Activated B cell treated with CpG ODN at 0.5 μM for 24 hours (primary cell): Measurements from ENCODE around the gene DCTPP1. TPM values are rescaled to one million over a fixed set of nuclear protein-coding genes. Genes with fewer than 3 reads are reported as not detected.
A peak's percentile ranks its signal among the peaks of the same experiment; 100 is the strongest.

Source experiments
- ATAC-seq: fragments of 200-7000 bp; cut with Tn5 transposase; one replicate; pipeline ENCODE4 v1.10.0; 2021; ENCODE audit warnings: low read depth, mild to moderate bottlenecking, moderate library complexity
- CTCF ChIA-PET: fragments of 350-600 bp; sonication (Branson Sonifier 250); formaldehyde crosslinking; loops from one replicate; lab custom pipeline; 2021; ENCODE audit warnings: antibody characterized with exemption; lab: Charles Lee
- POLR2A ChIA-PET: fragments of 350-600 bp; sonication (Branson Sonifier 250); formaldehyde crosslinking; loops from one replicate; lab custom pipeline; 2021; ENCODE audit warnings: antibody characterized with exemption; lab: Charles Lee
- DNase-seq: peaks from one replicate; pipeline ENCODE4 v3.0.0; 2022
- H3K27ac Mint-ChIP-seq: one replicate; pipeline ENCODE4 v1.8.0; 2020; ENCODE audit warnings: mixed read lengths
- H3K27me3 Mint-ChIP-seq: one replicate; pipeline ENCODE4 v1.8.0; 2021; ENCODE audit warnings: mixed read lengths
- H3K36me3 Mint-ChIP-seq: one replicate; pipeline ENCODE4 v1.8.0; 2021; ENCODE audit warnings: low read depth, mixed read lengths
- H3K4me1 Mint-ChIP-seq: one replicate; pipeline ENCODE4 v1.8.0; 2021; ENCODE audit warnings: mixed read lengths
- H3K4me3 Mint-ChIP-seq: one replicate; pipeline ENCODE4 v1.8.0; 2020; ENCODE audit warnings: mild to moderate bottlenecking, mixed read lengths
- H3K9me3 Mint-ChIP-seq: one replicate; pipeline ENCODE4 v1.8.0; 2020; ENCODE audit warnings: mixed read lengths
- CTCF ChIP-seq: fragments of 200-600 bp; IDR thresholded peaks from one replicate; pipeline ENCODE4 v1.8.0; 2022; ENCODE audit warnings: antibody characterized with exemption, mild to moderate bottlenecking
- intact Hi-C: fragments of 100-400 bp; cut with micrococcal nuclease; formaldehyde crosslinking; loops from one replicate; pipeline ENCODE4 v1.15.1; 2024
- total RNA-seq: library from RNA; stranded (reverse); gene quantifications from 2 replicates; pipeline ENCODE4 v1.2.3, GENCODE V29; 2022

Gene DCTPP1
- total RNA-seq, 1 donor from 2014 or later: 66.7 TPM

GRCh38 chr16:30421010-30421409 lies 8.8 kb downstream of the DCTPP1 start:
- no peak for TF ChIP-seq CTCF
- Mint-ChIP-seq H3K36me3 (peaks cover 51% of the 10 kb centered on the region), H3K27me3 (no peaks in the 10 kb centered on the region), H3K9me3 (no peaks in the 10 kb centered on the region), H3K4me3 (no peak overlapping the region), H3K27ac (no peak overlapping the region), H3K4me1 (peaks cover 13% of the 10 kb centered on the region)
- ATAC-seq (no peak), DNase-seq (no peak)
- CTCF ChIA-PET: interaction anchor here (1.4 kb wide), 1 partner anchor 9 kb away, joined by 6 read pairs; the partner anchor contains the start of gene DCTPP1
- POLR2A ChIA-PET: interaction anchor here (0.8 kb wide), 1 partner anchor 213 kb away, joined by 3 read pairs; no protein-coding TSS in a partner anchor
- intact Hi-C loops: no loop called here

GRCh38 chr16:30418350-30419181 lies 11.3 kb downstream of the DCTPP1 start:
- ATAC-seq: no peak
- CTCF ChIA-PET: interaction anchor here (0.8 to 3.3 kb wide), 8 partner anchors 9 to 210 kb away, joined by 3 to 22 read pairs (median 4); partner anchors contain the start of genes DCTPP1 and ITGAL
- H3K27me3 Mint-ChIP-seq: no peaks in the 10 kb centered on the region
- intact Hi-C loops: loop anchor here (1.0 kb wide), 1 partner anchor 12 kb away; the partner anchor contains the start of gene DCTPP1
- peak overlapping the region; percentile 65 for H3K27ac Mint-ChIP-seq
- POLR2A ChIA-PET: interaction anchor here (0.5 to 3.0 kb wide), 41 partner anchors 11 to 996 kb away, joined by 3 to 51 read pairs (median 6); partner anchors contain the start of genes ALDOA, CD2BP2, CORO1A and DCTPP1
- H3K4me3 Mint-ChIP-seq: peak overlapping the region; percentile 46
- TF ChIP-seq CTCF: no peak
- no peak for DNase-seq
- H3K9me3 Mint-ChIP-seq: no peaks in the 10 kb centered on the region
- H3K36me3 Mint-ChIP-seq: peaks cover 34% of the 10 kb centered on the region
- peaks cover 11% of the 10 kb centered on the region for H3K4me1 Mint-ChIP-seq

GRCh38 chr16:30417529-30418349 lies 12.1 kb downstream of the DCTPP1 start:
- peak overlapping the region; percentile 69 for H3K27ac Mint-ChIP-seq
- peak overlapping the region; percentile 71 for H3K4me3 Mint-ChIP-seq
- DNase-seq (peak; percentile 84), ATAC-seq (peak; percentile 86)
- ChIA-PET POLR2A (interaction anchor here (0.5 to 3.0 kb wide), 48 partner anchors 10 to 995 kb away, joined by 3 to 51 read pairs (median 6); partner anchors contain the start of genes ALDOA, CD2BP2, CORO1A and DCTPP1), CTCF (interaction anchor here (0.8 to 3.3 kb wide), 8 partner anchors 8 to 211 kb away, joined by 3 to 22 read pairs (median 4); partner anchors contain the start of genes DCTPP1 and ITGAL)
- TF ChIP-seq CTCF: no peak
- H3K36me3 Mint-ChIP-seq: peaks cover 32% of the 10 kb centered on the region
- H3K27me3 Mint-ChIP-seq: no peaks in the 10 kb centered on the region
- H3K4me1 Mint-ChIP-seq: peaks cover 12% of the 10 kb centered on the region
- H3K9me3 Mint-ChIP-seq: no peaks in the 10 kb centered on the region
- intact Hi-C loops: loop anchor here (1.0 to 2.0 kb wide), 3 partner anchors 13 to 39 kb away; partner anchors contain the start of gene DCTPP1

- no peak for TF ChIP-seq CTCF
- Mint-ChIP-seq H3K4me1 (peaks cover 13% of the 10 kb centered on the region), H3K27me3 (no peaks in the 10 kb centered on the region), H3K4me3 (peak overlapping the region; percentile 61), H3K9me3 (no peaks in the 10 kb centered on the region), H3K36me3 (peaks cover 30% of the 10 kb centered on the region), H3K27ac (peak overlapping the region; percentile 36)
- intact Hi-C loops: loop anchor here (1.0 to 2.0 kb wide), 2 partner anchors 16 to 39 kb away; no protein-coding TSS in a partner anchor
- ATAC-seq (no peak), DNase-seq (no peak)
- ChIA-PET CTCF (interaction anchor here (1.3 to 3.3 kb wide), 4 partner anchors 8 to 21 kb away, joined by 4 to 22 read pairs (median 12); partner anchors contain the start of gene DCTPP1), POLR2A (interaction anchor here (0.7 to 3.0 kb wide), 35 partner anchors 9 to 609 kb away, joined by 3 to 51 read pairs (median 7); partner anchors contain the start of genes ALDOA, CD2BP2, CORO1A and DCTPP1)
Observed at GRCh38 chr16:30416624-30417528, 13.0 kb downstream of the DCTPP1 start.
